ENCODE results near the gene PADI3. TPM values are rescaled to one million over a fixed set of nuclear protein-coding genes. Genes with fewer than 3 reads are reported as not detected.

The PADI3 gene
- total RNA-seq, 1 experiment from 2014 or later = 2.5 TPM

- Histone ChIP-seq H3K23ac (ENCODE audit: insufficient read length, low read depth, low read length) (no peak overlapping the region), H4K5ac (ENCODE audit: insufficient read length, low read depth, low read length) (no peak overlapping the region), H2BK12ac (ENCODE audit: insufficient read length, low read depth, low read length) (no peak overlapping the region), H2BK5ac (ENCODE audit: insufficient read length, low read length) (no peak overlapping the region), H2AFZ (ENCODE audit: low read length) (no peak overlapping the region), H2AK5ac (ENCODE audit: insufficient read length, low read length) (no peak overlapping the region), H3K27ac (ENCODE audit: insufficient read length, low read depth, low read length) (no peak overlapping the region), H3K4me1 (ENCODE audit: insufficient read depth, low read length) (no peaks in the 10 kb centered on the region; the same call in 1 of the 2 replicates), H3K4ac (ENCODE audit: low read depth, low read length) (no peak overlapping the region), H4K8ac (replicated peaks; ENCODE audit: insufficient read length, low read depth, low read length) (no peak overlapping the region), H3K14ac (ENCODE audit: insufficient read depth, low read length) (no peak overlapping the region), H3K9ac (ENCODE audit: extremely low read depth, insufficient read length, low read length) (no peak overlapping the region), H3T11ph (ENCODE audit: low read length) (no peak overlapping the region), H3K79me1 (ENCODE audit: insufficient read depth, low read depth, low read length, poor library complexity, severe bottlenecking) (no peaks in the 10 kb centered on the region), H2BK20ac (ENCODE audit: low read depth, low read length, poor library complexity, severe bottlenecking) (no peak overlapping the region), H4K20me1 (ENCODE audit: control insufficient read depth, insufficient read depth, insufficient read length) (no peaks in the 10 kb centered on the region), H3K27me3 (ENCODE audit: insufficient read depth, low read length) (no peaks in the 10 kb centered on the region), H3K79me2 (ENCODE audit: insufficient read depth, low read length) (no peaks in the 10 kb centered on the region), H3K18ac (ENCODE audit: insufficient read length, low read depth, low read length) (no peak overlapping the region), H3K4me2 (ENCODE audit: insufficient read depth, insufficient read length, low read length) (no peak overlapping the region), H4K91ac (ENCODE audit: insufficient read length, low read depth, low read length) (no peak overlapping the region), H3K9me3 (ENCODE audit: control insufficient read depth, low read depth, low read length) (no peaks in the 10 kb centered on the region), H2BK120ac (ENCODE audit: low read depth, low read length, poor library complexity, severe bottlenecking) (no peak overlapping the region), H2BK15ac (ENCODE audit: low read depth, low read length) (no peak overlapping the region), H3K23me2 (ENCODE audit: insufficient read length, low read depth, low read length, poor library complexity, severe bottlenecking) (no peaks in the 10 kb centered on the region), H3K56ac (ENCODE audit: insufficient read length, low read depth, low read length) (no peak overlapping the region)
- WGBS (ENCODE audit: extremely low coverage, insufficient read length, low lambda C conversion rate) = no CpG with 5 or more reads among the region's 22 CpGs
- no peak for DNase-seq
- H3K4me1 Mint-ChIP-seq = peaks cover 9 to 10% of the 10 kb centered on the region in 2 experiments; a peak in 3 of 4 replicates
- no peaks in the 10 kb centered on the region for H3K9me3 Mint-ChIP-seq
- H3K36me3 Mint-ChIP-seq (ENCODE audit: insufficient read depth in 1 of 3, low read depth in 3 of 3) = no peaks in the 10 kb centered on the region
- no peak overlapping the region for H3K4me3 Mint-ChIP-seq
- TF ChIP-seq CTCF (conservative IDR thresholded peaks at IDR 0.05) = no peak
- H3K27ac Mint-ChIP-seq = peak overlapping the region in 1 of 3 experiments; percentile 64; a peak in 1 of 7 replicates
- no peaks in the 10 kb centered on the region for H3K27me3 Mint-ChIP-seq (ENCODE audit: low read depth)
Measured at GRCh38 chr1:17232759-17233661, 15.9 kb upstream of the PADI3 start.

Measured in H9 (cell line).